HG03097 (cell line): Measurements from ENCODE around the gene SDSL.

Experiments
- ATAC-seq: cut with Tn5 transposase; IDR thresholded peaks from one replicate; pipeline ENCODE4 v1.9.1; 2021; ENCODE audit not compliant: unreplicated experiment, low FRiP score

Gene SDSL

GRCh38 chr12:113477842-113478215, 55.6 kb downstream of the SDSL start:
- no peak for ATAC-seq

GRCh38 chr12:113478351-113479011, 56.3 kb downstream of the SDSL start:
- ATAC-seq = no peak

GRCh38 chr12:113479216-113479589, 57.0 kb downstream of the SDSL start:
- no peak for ATAC-seq

GRCh38 chr12:113479590-113480335, 57.6 kb downstream of the SDSL start:
- no peak for ATAC-seq

- no peak for ATAC-seq
Observed at GRCh38 chr12:113480336-113480971, 58.3 kb downstream of the SDSL start.

GRCh38 chr12:113482334-113482733, 60.2 kb downstream of the SDSL start:
- ATAC-seq = no peak

GRCh38 chr12:113485330-113485729, 63.1 kb downstream of the SDSL start:
- ATAC-seq = no peak

GRCh38 chr12:113486722-113487121, 64.5 kb downstream of the SDSL start:
- no peak for ATAC-seq
